Astrocyte (in vitro differentiated cells and primary cell): ENCODE data around the gene KRT86. TPM values are rescaled to one million over a fixed set of nuclear protein-coding genes. Genes with fewer than 3 reads are reported as not detected.

Experiments
- DNase-seq: peaks from one replicate; pipeline ENCODE4 v3.0.0-alpha.2; 2010; ENCODE audit warnings: low read depth
- FAIRE-seq: peaks from 2 replicates; lab custom pipeline; 2011; peaks lifted over from hg19 to GRCh38; lab: Jason Lieb, UNC
- H2AFZ ChIP-seq: 2 replicates; pipeline ENCODE4 v1.6.0; 2012; ENCODE audit warnings: low read depth, low read length, inconsistent platforms
- H3K27ac ChIP-seq: 2 replicates; pipeline ENCODE4 v1.5.1; 2011; ENCODE audit warnings: low read depth, low read length, inconsistent platforms
- H3K27me3 ChIP-seq: 2 replicates; pipeline ENCODE4 v1.6.0; 2011; ENCODE audit warnings: low read length, inconsistent platforms; ENCODE audit not compliant: insufficient read depth
- H3K36me3 ChIP-seq: 2 replicates; pipeline ENCODE4 v1.5.1; 2011; ENCODE audit warnings: low read length, inconsistent platforms; ENCODE audit not compliant: insufficient read depth
- H3K4me1 ChIP-seq: 2 replicates; pipeline ENCODE4 v1.5.1; 2011; ENCODE audit warnings: low read length, inconsistent platforms; ENCODE audit not compliant: insufficient read depth
- H3K4me2 ChIP-seq: 2 replicates; pipeline ENCODE4 v1.6.0; 2012; ENCODE audit warnings: low read length, inconsistent platforms
- H3K4me3 ChIP-seq: 2 replicates; pipeline ENCODE4 v1.5.1; 2011; ENCODE audit warnings: low read depth, mild to moderate bottlenecking, low read length, inconsistent platforms; ENCODE audit not compliant: insufficient read depth
- H3K79me2 ChIP-seq: 2 replicates; pipeline ENCODE4 v1.6.0; 2012; ENCODE audit warnings: mild to moderate bottlenecking, low read length, inconsistent platforms; ENCODE audit not compliant: insufficient read depth
- H3K9ac ChIP-seq: 2 replicates; pipeline ENCODE4 v1.6.0; 2012; ENCODE audit warnings: mild to moderate bottlenecking, low read length, inconsistent platforms
- H3K9me3 ChIP-seq: 2 replicates; pipeline ENCODE4 v1.5.1; 2012; ENCODE audit warnings: low read depth, mild to moderate bottlenecking, low read length, inconsistent platforms; ENCODE audit not compliant: insufficient read depth
- H4K20me1 ChIP-seq: 2 replicates; pipeline ENCODE4 v1.6.0; 2012; ENCODE audit warnings: low read length, inconsistent platforms; ENCODE audit not compliant: insufficient read depth
- H3K27ac Mint-ChIP-seq: one replicate; pipeline ENCODE4 v1.8.0; 2021; ENCODE audit warnings: mild to moderate bottlenecking, mixed read lengths; ENCODE audit not compliant: unreplicated experiment
- H3K27me3 Mint-ChIP-seq: one replicate; pipeline ENCODE4 v1.8.0; 2021; ENCODE audit warnings: low read depth, mixed read lengths; ENCODE audit not compliant: unreplicated experiment
- H3K36me3 Mint-ChIP-seq: one replicate; pipeline ENCODE4 v1.8.0; 2021; ENCODE audit warnings: low read depth, mixed read lengths; ENCODE audit not compliant: unreplicated experiment
- H3K4me1 Mint-ChIP-seq: one replicate; pipeline ENCODE4 v1.8.0; 2021; ENCODE audit warnings: low read depth, mixed read lengths; ENCODE audit not compliant: unreplicated experiment
- H3K4me3 Mint-ChIP-seq: one replicate; pipeline ENCODE4 v1.8.0; 2021; ENCODE audit warnings: mild to moderate bottlenecking, moderate library complexity, mixed read lengths; ENCODE audit not compliant: unreplicated experiment
- H3K9me3 Mint-ChIP-seq: one replicate; pipeline ENCODE4 v1.8.0; 2021; ENCODE audit warnings: mild to moderate bottlenecking, mixed read lengths; ENCODE audit not compliant: unreplicated experiment
- EZH2 ChIP-seq: IDR thresholded peaks from 2 replicates; pipeline ENCODE4 v1.6.1; 2012; ENCODE audit warnings: mild to moderate bottlenecking, low read length, inconsistent platforms; ENCODE audit not compliant: insufficient read depth
- total RNA-seq: library from RNA; stranded (reverse); gene quantifications from 2 replicates; pipeline ENCODE4 v1.2.1, GENCODE V29; 2021
- TF ChIP-seq, protein P1 (sequence below): IDR thresholded peaks from 2 replicates; pipeline ENCODE4 v1.5.1; 2011; ENCODE audit warnings: low read depth, mild to moderate bottlenecking, inconsistent platforms, low read length, moderate library complexity; ENCODE audit not compliant: insufficient read depth

KRT86 gene
- total RNA-seq, 1 donor from 2014 or later = 0.43 TPM

DNA sequence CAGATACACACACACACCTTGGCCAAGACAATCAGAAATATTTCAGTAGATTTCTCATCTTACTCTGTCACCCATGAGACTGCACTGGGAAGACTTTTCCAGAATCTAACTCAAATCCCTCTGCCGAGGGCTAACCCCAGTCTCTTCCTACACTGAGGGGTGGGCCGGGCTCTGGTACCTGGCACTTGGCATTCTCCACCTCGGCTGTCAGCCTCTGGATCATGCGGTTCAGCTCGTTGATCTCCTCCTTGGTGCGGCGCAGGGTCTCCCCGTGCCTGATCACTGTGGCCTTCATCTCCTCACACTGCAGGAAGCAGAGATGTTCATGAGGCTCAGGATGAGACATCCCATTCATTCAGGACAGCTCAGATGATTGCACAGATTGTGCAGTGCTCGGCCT is 41.8 kb downstream of the KRT86 start:
- H3K4me1 Mint-ChIP-seq = peaks cover 3% of the 10 kb centered on the region
- Histone ChIP-seq H4K20me1 (no peaks in the 10 kb centered on the region), H3K9ac (no peak overlapping the region), H3K79me2 (no peaks in the 10 kb centered on the region), H3K27ac (no peak overlapping the region), H3K27me3 (peaks cover 30% of the 10 kb centered on the region), H3K9me3 (no peaks in the 10 kb centered on the region), H3K4me3 (no peak overlapping the region), H2AFZ (no peak overlapping the region), H3K36me3 (no peaks in the 10 kb centered on the region), H3K4me2 (no peak overlapping the region), H3K4me1 (no peaks in the 10 kb centered on the region)
- H3K27me3 Mint-ChIP-seq = peaks cover 83% of the 10 kb centered on the region
- no peak for TF ChIP-seq EZH2
- TF ChIP-seq, protein P1, sequence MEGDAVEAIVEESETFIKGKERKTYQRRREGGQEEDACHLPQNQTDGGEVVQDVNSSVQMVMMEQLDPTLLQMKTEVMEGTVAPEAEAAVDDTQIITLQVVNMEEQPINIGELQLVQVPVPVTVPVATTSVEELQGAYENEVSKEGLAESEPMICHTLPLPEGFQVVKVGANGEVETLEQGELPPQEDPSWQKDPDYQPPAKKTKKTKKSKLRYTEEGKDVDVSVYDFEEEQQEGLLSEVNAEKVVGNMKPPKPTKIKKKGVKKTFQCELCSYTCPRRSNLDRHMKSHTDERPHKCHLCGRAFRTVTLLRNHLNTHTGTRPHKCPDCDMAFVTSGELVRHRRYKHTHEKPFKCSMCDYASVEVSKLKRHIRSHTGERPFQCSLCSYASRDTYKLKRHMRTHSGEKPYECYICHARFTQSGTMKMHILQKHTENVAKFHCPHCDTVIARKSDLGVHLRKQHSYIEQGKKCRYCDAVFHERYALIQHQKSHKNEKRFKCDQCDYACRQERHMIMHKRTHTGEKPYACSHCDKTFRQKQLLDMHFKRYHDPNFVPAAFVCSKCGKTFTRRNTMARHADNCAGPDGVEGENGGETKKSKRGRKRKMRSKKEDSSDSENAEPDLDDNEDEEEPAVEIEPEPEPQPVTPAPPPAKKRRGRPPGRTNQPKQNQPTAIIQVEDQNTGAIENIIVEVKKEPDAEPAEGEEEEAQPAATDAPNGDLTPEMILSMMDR = no peak
- H3K27ac Mint-ChIP-seq = no peak overlapping the region
- no peaks in the 10 kb centered on the region for H3K9me3 Mint-ChIP-seq
- no peaks in the 10 kb centered on the region for H3K36me3 Mint-ChIP-seq
- FAIRE-seq = no peak
- no peak overlapping the region for H3K4me3 Mint-ChIP-seq
- DNase-seq = no peak

DNA sequence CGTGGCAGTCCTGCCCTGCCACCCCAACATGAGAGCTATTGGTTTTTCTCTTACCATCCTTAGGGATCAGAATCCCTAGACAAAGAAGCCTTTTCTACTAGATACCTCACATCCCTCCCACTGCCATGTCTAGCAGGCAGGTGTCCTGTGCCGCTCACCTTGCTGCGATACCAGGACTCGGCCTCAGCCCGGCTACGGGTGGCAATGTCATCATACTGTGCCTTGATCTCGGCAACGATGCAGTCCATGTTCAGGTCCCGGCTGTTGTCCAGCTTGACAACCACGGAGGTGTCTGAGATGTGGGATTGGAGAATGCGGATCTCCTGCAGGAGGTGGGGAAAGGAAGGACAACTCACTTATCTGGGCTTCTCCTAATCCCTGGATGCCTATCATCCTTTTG is 42.3 kb downstream of the KRT86 start:
- Mint-ChIP-seq H3K27me3 (peaks cover 83% of the 10 kb centered on the region), H3K36me3 (no peaks in the 10 kb centered on the region), H3K4me3 (no peak overlapping the region), H3K9me3 (no peaks in the 10 kb centered on the region), H3K27ac (no peak overlapping the region), H3K4me1 (peaks cover 3% of the 10 kb centered on the region)
- Histone ChIP-seq H3K9me3 (no peaks in the 10 kb centered on the region), H3K36me3 (no peaks in the 10 kb centered on the region), H3K4me3 (no peak overlapping the region), H3K27me3 (peaks cover 29% of the 10 kb centered on the region), H3K4me1 (no peaks in the 10 kb centered on the region), H2AFZ (no peak overlapping the region), H3K79me2 (no peaks in the 10 kb centered on the region), H3K27ac (no peak overlapping the region), H4K20me1 (no peaks in the 10 kb centered on the region), H3K9ac (no peak overlapping the region), H3K4me2 (no peak overlapping the region)
- DNase-seq = no peak
- FAIRE-seq = no peak
- no peak for TF ChIP-seq EZH2
- TF ChIP-seq, protein P1 = no peak

DNA sequence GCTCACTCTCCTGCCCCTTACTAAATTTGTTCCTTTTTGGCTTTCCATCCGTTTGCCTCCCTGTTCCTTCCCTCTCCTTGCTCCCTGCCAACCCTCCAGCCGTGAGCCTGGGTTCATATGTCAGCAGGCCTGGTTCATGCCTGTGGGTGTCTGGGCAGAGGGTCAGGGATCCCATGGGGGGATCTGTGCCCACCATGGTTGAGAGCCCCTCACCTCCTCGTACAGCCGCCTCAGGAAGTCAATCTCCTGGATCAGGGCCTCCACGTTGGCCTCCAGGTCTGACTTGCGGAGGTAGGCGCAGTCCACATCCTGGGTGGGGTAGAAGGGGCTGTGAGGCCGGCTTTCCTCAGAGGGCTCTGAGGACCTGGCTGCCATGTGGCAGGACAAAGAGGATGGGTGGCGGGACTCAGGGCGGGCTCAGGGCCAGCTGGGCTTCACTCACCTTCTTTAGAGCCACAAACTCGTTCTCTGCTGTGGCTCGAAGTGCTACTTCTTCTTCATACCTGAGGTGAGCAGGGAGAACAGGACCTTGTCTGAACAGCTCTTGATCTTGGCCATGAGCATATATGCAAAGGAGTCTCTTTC is 43.1 kb downstream of the KRT86 start:
- no peak overlapping the region for H3K9ac ChIP-seq
- no peaks in the 10 kb centered on the region for H3K9me3 ChIP-seq
- no peak overlapping the region for H3K27ac ChIP-seq
- no peak overlapping the region for H3K4me3 ChIP-seq
- Mint-ChIP-seq H3K4me3 (no peak overlapping the region), H3K4me1 (peaks cover 3% of the 10 kb centered on the region), H3K27me3 (peaks cover 84% of the 10 kb centered on the region), H3K9me3 (no peaks in the 10 kb centered on the region), H3K27ac (no peak overlapping the region), H3K36me3 (peaks cover 2% of the 10 kb centered on the region)
- no peaks in the 10 kb centered on the region for H3K79me2 ChIP-seq
- H4K20me1 ChIP-seq = no peaks in the 10 kb centered on the region
- peaks cover 20% of the 10 kb centered on the region for H3K27me3 ChIP-seq
- H3K36me3 ChIP-seq = no peaks in the 10 kb centered on the region
- H3K4me2 ChIP-seq = no peak overlapping the region
- no peak for DNase-seq
- FAIRE-seq = no peak
- no peaks in the 10 kb centered on the region for H3K4me1 ChIP-seq
- TF ChIP-seq, protein P1 = no peak
- TF ChIP-seq EZH2 = no peak
- no peak overlapping the region for H2AFZ ChIP-seq
